ENCODE results near the gene RABL3.
"Not testable (repeated sequence)": the region's sequence is repeated elsewhere in the genome, so short reads cannot be mapped to it uniquely, and the experiment has no call there.

RABL3 gene

GRCh38 chr3:120682095-120682681 is 60.1 kb downstream of the RABL3 start, which contains the start of gene HGD:
HGD (minus strand) TSS chr3:120682239; CDS start chr3:120682111, 128 bp downstream.
- no peak for DNase-seq

- no peak for DNase-seq
Observed at GRCh38 chr3:120681506-120682038, 60.7 kb downstream of the RABL3 start.

- DNase-seq, result no peak
Observed at GRCh38 chr3:120681018-120681417, 61.3 kb downstream of the RABL3 start.

- no peak for DNase-seq
Observed at GRCh38 chr3:120680193-120680894, 62.0 kb downstream of the RABL3 start.

- no peak for DNase-seq
Observed at GRCh38 chr3:120678984-120679383, 63.3 kb downstream of the RABL3 start.

DNA sequence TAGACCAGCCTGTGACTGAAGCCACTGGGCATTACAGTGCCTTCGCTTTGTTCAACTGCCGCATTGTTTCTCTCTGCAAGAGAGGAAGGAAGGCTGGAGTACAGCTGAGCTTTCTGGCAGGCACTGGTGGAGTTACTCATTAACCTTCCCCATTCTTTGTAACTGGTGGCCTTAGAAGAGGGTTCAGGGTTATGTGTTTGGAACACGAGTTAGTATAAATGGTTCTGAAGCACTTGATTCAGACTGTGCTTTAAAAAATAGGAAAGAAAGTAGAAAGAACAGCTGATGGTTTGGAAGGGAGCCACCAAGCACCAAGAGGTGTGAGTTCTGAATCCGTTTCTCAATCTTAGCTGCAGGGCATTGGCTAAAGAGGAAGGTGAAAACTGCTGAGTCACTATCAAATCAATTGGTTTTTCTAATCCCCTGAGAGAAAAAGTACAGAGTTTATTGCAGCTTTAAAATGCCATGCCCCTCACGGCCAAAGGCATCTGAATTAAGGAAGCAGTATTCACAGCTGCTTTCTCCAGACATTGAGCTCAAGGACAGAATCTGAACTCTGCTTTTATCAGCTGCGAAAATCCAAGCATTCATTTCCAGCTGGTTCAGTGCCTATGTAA is 63.9 kb downstream of the RABL3 start:
- DNase-seq, result peak; percentile 51

- not testable (repeated sequence) for DNase-seq
Observed at GRCh38 chr3:120677193-120677592, 65.1 kb downstream of the RABL3 start.

DNA sequence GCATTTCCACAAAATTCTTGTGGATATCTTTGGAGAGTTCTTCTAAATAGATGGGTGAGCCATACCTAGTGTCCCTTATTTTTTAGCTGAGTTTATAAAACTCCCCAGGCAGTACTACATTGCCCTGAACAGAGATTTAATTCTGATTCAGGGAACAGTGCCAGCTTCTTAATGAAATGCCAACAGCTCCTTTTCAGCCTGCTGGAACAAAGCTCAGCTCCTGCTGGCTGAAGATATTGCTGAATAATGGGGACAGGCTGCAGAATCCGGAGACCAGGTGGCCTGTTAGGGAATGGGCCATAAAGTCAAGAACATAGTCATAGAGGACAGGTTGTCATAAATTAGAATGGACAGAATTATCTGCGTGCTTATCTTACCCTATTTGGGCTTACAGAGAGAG is 69.2 kb downstream of the RABL3 start:
- no peak for DNase-seq

- no peak for DNase-seq
Observed at GRCh38 chr3:120670576-120670975, 71.7 kb downstream of the RABL3 start.

GRCh38 chr3:120664926-120665325 is 77.4 kb downstream of the RABL3 start:
- no peak for DNase-seq

DNA sequence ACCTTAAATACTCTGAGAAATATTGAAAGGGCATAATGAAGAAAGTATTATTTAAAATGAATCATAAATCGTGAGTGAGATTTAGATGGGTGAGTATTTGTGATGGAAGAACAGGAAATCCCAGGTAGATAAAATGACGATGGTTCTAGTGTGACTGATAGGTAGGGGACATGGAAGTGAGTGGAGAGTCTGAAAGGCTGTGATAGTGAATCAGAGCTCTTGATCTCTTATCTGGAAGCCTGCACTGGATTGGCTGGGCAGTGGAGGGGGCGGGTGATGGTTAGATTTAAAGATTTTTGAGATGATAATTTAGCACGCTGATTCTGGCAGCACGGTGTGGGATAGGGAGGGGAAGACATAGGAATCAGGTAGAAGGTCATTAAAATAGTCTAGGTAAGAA is 80.4 kb downstream of the RABL3 start:
- no peak for DNase-seq

GRCh38 chr3:120661106-120661905 is 81.0 kb downstream of the RABL3 start:
- DNase-seq, result peak; percentile 21

GRCh38 chr3:120659834-120660233 is 82.5 kb downstream of the RABL3 start:
- no peak for DNase-seq

- no peak for DNase-seq
Observed at GRCh38 chr3:120659285-120659684, 83.0 kb downstream of the RABL3 start.

DNA sequence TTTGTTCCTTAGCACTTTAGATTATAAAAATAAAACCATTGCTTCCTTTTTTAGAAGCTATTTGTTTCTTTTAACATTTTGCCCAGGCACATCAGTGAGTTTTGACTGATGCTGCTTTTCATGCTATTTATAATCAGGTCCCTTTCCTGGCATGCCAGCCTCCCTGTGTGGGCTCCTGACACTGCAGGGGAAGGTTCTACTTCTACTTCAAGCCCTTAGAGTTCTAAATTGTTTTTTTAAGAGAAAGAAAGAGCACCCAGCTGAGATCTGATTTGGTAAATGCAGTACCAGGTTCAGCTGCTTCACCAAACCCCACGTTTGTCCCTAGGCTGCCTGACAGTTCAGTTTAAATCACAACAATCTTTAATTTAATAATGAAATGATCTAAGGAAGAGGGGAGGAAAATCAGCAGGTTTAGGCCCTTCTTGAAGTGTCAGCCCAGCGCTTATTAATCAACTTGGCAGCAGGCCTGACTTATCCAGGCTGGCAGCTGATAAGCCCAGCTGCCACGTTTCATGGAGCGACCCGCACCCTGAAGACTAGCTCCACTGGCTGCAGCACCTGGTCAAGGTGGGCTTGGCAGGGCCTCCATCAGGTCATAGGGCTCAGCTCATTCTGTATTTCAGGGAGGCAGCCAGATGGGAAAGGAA is 89.3 kb downstream of the RABL3 start:
- DNase-seq, result no peak

DNA sequence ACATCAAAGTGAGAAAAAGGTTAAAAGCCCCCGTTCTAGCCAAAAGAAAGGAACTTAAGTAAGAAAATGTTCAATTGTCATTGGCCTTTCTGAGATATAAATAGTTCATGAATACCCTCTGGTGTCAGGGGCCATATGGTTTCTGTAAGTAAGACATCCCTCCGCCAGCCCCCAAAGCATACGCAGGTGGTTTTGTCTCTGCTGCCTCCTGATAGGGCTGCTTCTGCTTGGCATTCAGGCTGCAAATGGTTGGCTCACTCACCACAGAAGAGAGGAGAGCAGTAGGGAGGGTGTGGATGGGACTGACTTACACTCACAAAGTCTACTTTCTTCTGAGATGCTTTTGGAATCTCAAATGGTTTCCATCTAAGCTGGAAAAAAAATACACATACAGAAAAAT is 90.0 kb downstream of the RABL3 start:
- DNase-seq, result no peak

DNA sequence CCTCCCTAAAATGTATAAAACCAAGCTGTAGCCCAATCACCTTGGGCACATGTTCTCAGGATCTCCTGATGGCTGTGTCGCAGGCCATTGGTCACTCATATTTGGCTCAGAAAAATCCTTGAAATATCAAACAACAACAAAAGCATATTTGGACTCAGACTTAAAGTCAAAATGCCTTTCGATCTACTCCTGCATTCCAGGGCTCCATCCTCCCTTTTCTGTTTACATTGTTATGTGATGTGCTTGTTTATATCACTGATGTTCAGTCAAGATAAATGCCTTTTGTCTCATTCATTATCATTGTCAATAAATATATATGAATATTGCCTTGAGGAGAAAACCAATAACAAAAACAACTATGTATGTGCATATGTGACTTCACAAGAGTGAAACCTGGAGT is 92.0 kb downstream of the RABL3 start:
- no peak for DNase-seq

- DNase-seq, result no peak
Observed at GRCh38 chr3:120649830-120650233, 92.5 kb downstream of the RABL3 start.

DNA sequence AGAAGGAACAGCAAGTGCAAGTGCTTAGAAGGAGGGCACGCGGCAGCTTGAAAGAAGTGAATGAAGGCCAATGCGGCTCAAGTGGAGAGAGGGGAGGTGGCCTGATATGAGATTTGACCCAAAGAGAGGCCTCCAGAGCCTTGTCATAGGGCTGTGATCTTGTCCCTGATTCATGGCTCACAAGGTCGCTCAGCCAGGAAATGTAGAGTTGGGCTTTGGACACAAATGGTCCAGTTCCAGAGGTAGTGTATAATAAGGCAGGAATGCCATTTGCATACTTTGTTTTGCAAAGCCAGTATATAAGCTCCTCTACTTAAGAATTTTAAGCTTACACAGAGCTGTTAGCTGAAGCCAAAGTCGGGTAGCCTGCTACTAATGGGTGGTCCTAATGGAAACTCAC is 94.0 kb downstream of the RABL3 start:
- no peak for DNase-seq

- DNase-seq, result no peak
Observed at GRCh38 chr3:120646771-120647432, 95.4 kb downstream of the RABL3 start.

DNA sequence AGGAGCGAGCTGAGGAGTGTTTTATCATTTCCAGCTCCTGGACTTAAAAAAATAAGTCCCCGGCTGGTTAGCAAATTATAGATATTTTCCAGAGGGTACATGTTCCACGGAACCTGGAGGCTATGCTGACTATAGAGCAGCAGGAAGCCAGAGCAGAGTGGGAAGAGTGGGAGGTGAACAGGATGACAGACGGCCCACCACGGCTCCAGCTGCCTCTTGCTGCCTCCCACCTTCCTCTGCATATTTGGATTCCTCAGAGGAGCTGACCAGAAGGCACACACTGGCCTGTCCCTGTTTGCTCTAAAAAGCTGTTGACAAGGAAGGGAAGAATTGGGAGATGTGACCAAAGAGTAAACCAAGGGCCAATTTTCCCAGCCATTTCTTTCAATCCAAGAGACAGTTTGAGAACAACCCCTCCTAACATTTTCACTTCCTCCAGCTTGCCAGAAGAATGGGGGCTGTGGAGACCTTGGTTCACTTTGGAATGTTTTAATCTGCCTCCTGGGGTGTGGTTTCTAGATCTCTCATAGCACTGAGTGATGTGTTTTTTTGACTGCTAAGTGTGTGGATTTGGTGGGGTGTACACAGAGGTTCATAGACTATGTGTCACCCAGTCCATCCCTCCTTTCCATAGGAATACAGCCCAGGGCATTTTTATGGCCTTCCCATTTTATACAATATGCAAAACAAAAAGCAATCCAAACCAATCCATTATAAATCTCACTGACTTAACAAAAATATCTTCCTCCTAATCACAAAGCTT is 97.1 kb downstream of the RABL3 start:
- DNase-seq, result no peak
